Panc1 (cell line): ENCODE data around the gene CEMIP. TPM values are rescaled to one million over a fixed set of nuclear protein-coding genes. Genes with fewer than 3 reads are reported as not detected.

Experiments used
- ATAC-seq: fragments of 200-7000 bp; cut with Tn5 transposase; 2 replicates; pipeline ENCODE4 v1.9.1; 2020; ENCODE audit warnings: mild to moderate bottlenecking, moderate library complexity
- BruUV-seq: library from RNA; stranded (reverse); fragments of 400-500 nt; replicated peaks from 2 replicates; lab custom pipeline; 2021; lab: Mats Ljungman, UMichigan
- CTCF ChIA-PET: fragments of 300-600 bp; sonication (Branson Sonifier 250); formaldehyde crosslinking; loops from one replicate; lab custom pipeline; 2022; ENCODE audit warnings: antibody characterized with exemption; lab: Charles Lee
- POLR2A ChIA-PET: fragments of 300-600 bp; sonication (Branson Sonifier 250); formaldehyde crosslinking; loops from one replicate; lab custom pipeline; 2022; ENCODE audit warnings: antibody characterized with exemption; lab: Charles Lee
- DNase-seq: peaks from one replicate; pipeline ENCODE4 v3.0.0-alpha.2; 2010; ENCODE audit warnings: low read depth, low spot score
- H3K27ac ChIP-seq: 2 replicates; pipeline ENCODE4 v1.5.1; 2011; ENCODE audit warnings: mild to moderate bottlenecking, low read length, inconsistent platforms
- H3K27me3 ChIP-seq: fragments of 200-500 bp; sonication (Bioruptor generic); 2 replicates; pipeline ENCODE4 v1.6.0; 2014; ENCODE audit warnings: low read length, inconsistent platforms; ENCODE audit not compliant: control insufficient read depth, insufficient read depth
- H3K36me3 ChIP-seq: fragments of 200-500 bp; sonication (Bioruptor generic); 2 replicates; pipeline ENCODE4 v1.5.1; 2014; ENCODE audit warnings: inconsistent platforms, mild to moderate bottlenecking, low read length, moderate library complexity; ENCODE audit not compliant: control insufficient read depth, insufficient read depth
- H3K4me1 ChIP-seq: 2 replicates; pipeline ENCODE4 v1.5.1; 2011; ENCODE audit warnings: inconsistent platforms, mild to moderate bottlenecking, low read length, moderate library complexity; ENCODE audit not compliant: control insufficient read depth, insufficient read depth
- H3K4me3 ChIP-seq, 2 experiments: 2 replicates each; pipeline ENCODE4 v1.5.1; 2011 to 2012; ENCODE audit warnings: low read depth in 2 of 2, low read length in 2 of 2, mild to moderate bottlenecking in 2 of 2, inconsistent platforms in 1 of 2, moderate library complexity in 1 of 2
- H3K9me3 ChIP-seq: fragments of 200-500 bp; sonication (Bioruptor generic); 2 replicates; pipeline ENCODE4 v1.5.1; 2014; ENCODE audit warnings: low read depth, mild to moderate bottlenecking, inconsistent platforms, low read length, moderate library complexity; ENCODE audit not compliant: control insufficient read depth, insufficient read depth
- POLR2AphosphoS5 ChIP-seq: IDR thresholded peaks from 2 replicates; pipeline ENCODE4 v1.6.1; 2012; ENCODE audit warnings: mild to moderate bottlenecking, low read depth, low read length, moderate library complexity
- SIN3A ChIP-seq: IDR thresholded peaks from 2 replicates; pipeline ENCODE4 v1.6.1; 2012; ENCODE audit warnings: low read depth, mild to moderate bottlenecking, low read length, moderate library complexity, borderline replicate concordance; ENCODE audit not compliant: insufficient read depth
- TCF7L2 ChIP-seq: IDR thresholded peaks from 2 replicates; pipeline ENCODE4 v1.6.1; 2011; ENCODE audit warnings: mild to moderate bottlenecking, low read depth, low read length, inconsistent platforms
- in situ Hi-C: cut with HindIII; loops from 2 replicates; pipeline ENCODE4 v1.10.0; 2016; ENCODE audit warnings: low sequenced_read_pairs, low pct_unique_long_range_greater_than_20kb
- intact Hi-C: fragments of 100-400 bp; cut with micrococcal nuclease; formaldehyde crosslinking; loops from one replicate; pipeline ENCODE4 v1.10.0; 2022; ENCODE audit not compliant: unreplicated experiment
- total RNA-seq: library from RNA; stranded (reverse); gene quantifications from one replicate; pipeline ENCODE4 v1.2.1, GENCODE V29; 2021; ENCODE audit not compliant: unreplicated experiment
- TF ChIP-seq, protein P1 (sequence below): fragments of 450-650 bp; IDR thresholded peaks from 2 replicates; pipeline ENCODE4 v1.5.1; 2017; ENCODE audit warnings: mild to moderate bottlenecking
- TF ChIP-seq, protein P2 (sequence below), 2 experiments: IDR thresholded peaks; 2 replicates each; pipeline ENCODE4 v1.6.1; 2011 to 2012; ENCODE audit warnings: low read depth in 2 of 2, control low read depth in 1 of 2, low read length in 1 of 2, mild to moderate bottlenecking in 1 of 2, moderate library complexity in 1 of 2; ENCODE audit not compliant: insufficient read depth in 1 of 2

Gene CEMIP
- total RNA-seq, 1 experiment from 2014 or later: 0.46 TPM

DNA sequence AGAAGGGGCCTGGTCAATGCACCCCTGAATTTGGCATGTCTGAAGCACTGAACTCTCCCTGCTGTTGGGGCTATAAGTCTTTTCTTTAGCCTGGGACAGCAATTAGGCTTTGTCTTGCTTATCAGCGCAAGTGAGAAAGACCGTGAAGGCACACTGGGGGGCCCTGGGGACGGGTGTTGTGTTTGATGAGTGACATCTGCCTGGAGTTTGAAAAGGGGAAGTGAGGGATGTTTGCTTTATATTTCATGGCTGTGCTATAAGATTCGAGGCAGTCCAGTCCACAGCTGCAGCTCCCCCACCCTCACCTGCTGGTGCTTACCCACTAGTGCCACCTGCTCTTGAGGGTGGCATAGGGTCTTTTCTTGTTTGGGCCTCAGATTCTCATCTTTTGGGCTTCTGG, 44.8 kb downstream of the CEMIP start:
- Histone ChIP-seq H3K27me3 (no peaks in the 10 kb centered on the region; the same call in 1 of the 2 replicates), H3K9me3 (no peaks in the 10 kb centered on the region), H3K36me3 (no peaks in the 10 kb centered on the region), H3K4me3 (no peak overlapping the region), H3K4me1 (no peaks in the 10 kb centered on the region), H3K27ac (no peak overlapping the region)
- ChIA-PET CTCF (no interaction called here), POLR2A (no interaction called here)
- in situ Hi-C loops: no loop called here
- intact Hi-C loops: no loop called here
- ATAC-seq (no peak), DNase-seq (no peak)
- BruUV-seq: no TSS peak
- TF ChIP-seq SIN3A (no peak), POLR2AphosphoS5 (no peak), TCF7L2 (no peak)
- TF ChIP-seq, protein P1, sequence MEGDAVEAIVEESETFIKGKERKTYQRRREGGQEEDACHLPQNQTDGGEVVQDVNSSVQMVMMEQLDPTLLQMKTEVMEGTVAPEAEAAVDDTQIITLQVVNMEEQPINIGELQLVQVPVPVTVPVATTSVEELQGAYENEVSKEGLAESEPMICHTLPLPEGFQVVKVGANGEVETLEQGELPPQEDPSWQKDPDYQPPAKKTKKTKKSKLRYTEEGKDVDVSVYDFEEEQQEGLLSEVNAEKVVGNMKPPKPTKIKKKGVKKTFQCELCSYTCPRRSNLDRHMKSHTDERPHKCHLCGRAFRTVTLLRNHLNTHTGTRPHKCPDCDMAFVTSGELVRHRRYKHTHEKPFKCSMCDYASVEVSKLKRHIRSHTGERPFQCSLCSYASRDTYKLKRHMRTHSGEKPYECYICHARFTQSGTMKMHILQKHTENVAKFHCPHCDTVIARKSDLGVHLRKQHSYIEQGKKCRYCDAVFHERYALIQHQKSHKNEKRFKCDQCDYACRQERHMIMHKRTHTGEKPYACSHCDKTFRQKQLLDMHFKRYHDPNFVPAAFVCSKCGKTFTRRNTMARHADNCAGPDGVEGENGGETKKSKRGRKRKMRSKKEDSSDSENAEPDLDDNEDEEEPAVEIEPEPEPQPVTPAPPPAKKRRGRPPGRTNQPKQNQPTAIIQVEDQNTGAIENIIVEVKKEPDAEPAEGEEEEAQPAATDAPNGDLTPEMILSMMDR: no peak
- TF ChIP-seq, protein P2, sequence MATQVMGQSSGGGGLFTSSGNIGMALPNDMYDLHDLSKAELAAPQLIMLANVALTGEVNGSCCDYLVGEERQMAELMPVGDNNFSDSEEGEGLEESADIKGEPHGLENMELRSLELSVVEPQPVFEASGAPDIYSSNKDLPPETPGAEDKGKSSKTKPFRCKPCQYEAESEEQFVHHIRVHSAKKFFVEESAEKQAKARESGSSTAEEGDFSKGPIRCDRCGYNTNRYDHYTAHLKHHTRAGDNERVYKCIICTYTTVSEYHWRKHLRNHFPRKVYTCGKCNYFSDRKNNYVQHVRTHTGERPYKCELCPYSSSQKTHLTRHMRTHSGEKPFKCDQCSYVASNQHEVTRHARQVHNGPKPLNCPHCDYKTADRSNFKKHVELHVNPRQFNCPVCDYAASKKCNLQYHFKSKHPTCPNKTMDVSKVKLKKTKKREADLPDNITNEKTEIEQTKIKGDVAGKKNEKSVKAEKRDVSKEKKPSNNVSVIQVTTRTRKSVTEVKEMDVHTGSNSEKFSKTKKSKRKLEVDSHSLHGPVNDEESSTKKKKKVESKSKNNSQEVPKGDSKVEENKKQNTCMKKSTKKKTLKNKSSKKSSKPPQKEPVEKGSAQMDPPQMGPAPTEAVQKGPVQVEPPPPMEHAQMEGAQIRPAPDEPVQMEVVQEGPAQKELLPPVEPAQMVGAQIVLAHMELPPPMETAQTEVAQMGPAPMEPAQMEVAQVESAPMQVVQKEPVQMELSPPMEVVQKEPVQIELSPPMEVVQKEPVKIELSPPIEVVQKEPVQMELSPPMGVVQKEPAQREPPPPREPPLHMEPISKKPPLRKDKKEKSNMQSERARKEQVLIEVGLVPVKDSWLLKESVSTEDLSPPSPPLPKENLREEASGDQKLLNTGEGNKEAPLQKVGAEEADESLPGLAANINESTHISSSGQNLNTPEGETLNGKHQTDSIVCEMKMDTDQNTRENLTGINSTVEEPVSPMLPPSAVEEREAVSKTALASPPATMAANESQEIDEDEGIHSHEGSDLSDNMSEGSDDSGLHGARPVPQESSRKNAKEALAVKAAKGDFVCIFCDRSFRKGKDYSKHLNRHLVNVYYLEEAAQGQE (IDR thresholded peaks at IDR 0.05; ENCODE audit: insufficient read depth in 1 of 2, low read depth in 2 of 2, low read length in 1 of 2): no peak

DNA sequence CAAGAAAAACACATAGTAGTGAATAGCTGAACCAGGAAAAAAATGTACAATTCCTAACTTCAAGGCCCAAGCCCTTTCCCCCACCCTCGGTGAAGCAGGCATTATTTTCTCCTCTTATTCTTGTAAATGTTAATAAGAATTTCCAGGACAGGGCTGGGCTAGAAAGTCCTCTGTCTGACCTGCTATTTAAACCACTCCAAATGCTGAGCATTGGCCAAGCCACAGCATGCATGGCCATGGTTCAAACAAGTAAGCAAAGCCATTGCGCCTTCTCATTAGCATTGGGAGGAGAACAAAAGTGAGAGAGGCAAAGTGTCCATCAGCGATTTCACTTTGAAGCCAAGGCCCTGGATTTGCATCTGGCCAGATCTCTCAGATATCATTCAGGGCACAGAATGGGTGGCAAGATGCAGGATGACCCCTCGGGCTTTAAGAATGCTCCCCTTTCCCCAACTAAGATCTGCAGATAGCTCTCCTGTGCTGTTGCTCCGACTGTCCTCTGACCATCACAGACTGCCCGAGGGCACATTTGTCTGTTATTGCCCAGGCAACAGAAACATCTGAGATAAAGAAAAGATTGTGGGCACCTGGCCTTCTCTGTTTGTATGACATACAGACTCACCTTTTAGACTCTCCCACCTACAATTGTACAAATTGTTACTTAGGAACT, 46.3 kb downstream of the CEMIP start:
- CTCF ChIA-PET: no interaction called here
- in situ Hi-C loops (no loop called here), intact Hi-C loops (no loop called here)
- ATAC-seq (no peak), DNase-seq (no peak)
- Histone ChIP-seq H3K27me3 (no peaks in the 10 kb centered on the region), H3K27ac (no peak overlapping the region), H3K36me3 (no peaks in the 10 kb centered on the region), H3K4me1 (no peaks in the 10 kb centered on the region), H3K9me3 (no peaks in the 10 kb centered on the region), H3K4me3 (no peak overlapping the region)
- TF ChIP-seq TCF7L2: no peak
- TF ChIP-seq POLR2AphosphoS5: no peak
- TF ChIP-seq, protein P2 (IDR thresholded peaks at IDR 0.05; ENCODE audit: insufficient read depth in 1 of 2, low read depth in 2 of 2, low read length in 1 of 2): no peak
- TF ChIP-seq, protein P1: no peak
- POLR2A ChIA-PET: no interaction called here
- no TSS peak for BruUV-seq
